Keratinocyte (primary cell): ENCODE results near the gene FHAD1. TPM values are rescaled to one million over a fixed set of nuclear protein-coding genes. Genes with fewer than 3 reads are reported as not detected.

ENCODE experiments used
- DNase-seq: peaks from one replicate; pipeline ENCODE4 v3.0.0-alpha.2; 2011; ENCODE audit warnings: low read depth, missing footprints, low spot score
- FAIRE-seq: peaks from 2 replicates; lab custom pipeline; 2011; peaks lifted over from hg19 to GRCh38; lab: Jason Lieb, UNC
- H2AFZ ChIP-seq: 2 replicates; pipeline ENCODE4 v1.6.0; 2012; ENCODE audit warnings: low read length, control low read depth, inconsistent platforms; ENCODE audit not compliant: control insufficient read depth
- H3K27ac ChIP-seq: 2 replicates; pipeline ENCODE4 v1.5.1; 2011; ENCODE audit warnings: low read length; ENCODE audit not compliant: control insufficient read depth, insufficient read depth
- H3K27me3 ChIP-seq: 3 replicates; pipeline ENCODE4 v1.6.0; 2011; ENCODE audit warnings: low read length; ENCODE audit not compliant: control insufficient read depth, insufficient read depth; ENCODE audit errors: extremely low read depth
- H3K36me3 ChIP-seq, 2 experiments: 2 replicates in 1 of 2; 3 replicates in 1 of 2; pipeline ENCODE4 v1.5.1; 2011; ENCODE audit warnings: low read length in 2 of 2, mild to moderate bottlenecking in 1 of 2; ENCODE audit not compliant: control insufficient read depth in 2 of 2, insufficient read depth in 2 of 2; ENCODE audit errors: extremely low read depth in 1 of 2
- H3K4me1 ChIP-seq: 3 replicates; pipeline ENCODE4 v1.5.1; 2011; ENCODE audit warnings: low read length; ENCODE audit not compliant: control insufficient read depth, insufficient read depth; ENCODE audit errors: extremely low read depth
- H3K4me2 ChIP-seq: 3 replicates; pipeline ENCODE4 v1.6.0; 2011; ENCODE audit warnings: low read depth, low read length; ENCODE audit not compliant: control insufficient read depth, insufficient read depth; ENCODE audit errors: extremely low read depth
- H3K4me3 ChIP-seq, 3 experiments: fragments of 200-600 bp in 1 of 3; sonication (generic) in 1 of 3; 2 replicates in 2 of 3; 3 replicates in 1 of 3; pipeline ENCODE4 v1.5.1; 2011 to 2016; ENCODE audit warnings: low read length in 3 of 3, mild to moderate bottlenecking in 3 of 3, control low read depth in 2 of 3, inconsistent platforms in 1 of 3, low read depth in 1 of 3, mixed read lengths in 1 of 3, mixed run types in 1 of 3, moderate library complexity in 1 of 3; ENCODE audit not compliant: control insufficient read depth in 2 of 3, insufficient read depth in 2 of 3; ENCODE audit errors: extremely low read depth in 1 of 3
- H3K79me2 ChIP-seq: 2 replicates; pipeline ENCODE4 v1.6.0; 2012; ENCODE audit warnings: low read length; ENCODE audit not compliant: control insufficient read depth, insufficient read depth
- H3K9ac ChIP-seq: 3 replicates; pipeline ENCODE4 v1.6.0; 2011; ENCODE audit warnings: low read length; ENCODE audit not compliant: control insufficient read depth, insufficient read depth; ENCODE audit errors: extremely low read depth
- H3K9me1 ChIP-seq: 3 replicates; pipeline ENCODE4 v1.6.0; 2011; ENCODE audit warnings: low read length; ENCODE audit not compliant: control insufficient read depth, insufficient read depth; ENCODE audit errors: extremely low read depth
- H3K9me3 ChIP-seq: 2 replicates; pipeline ENCODE4 v1.5.1; 2012; ENCODE audit warnings: low read depth, low read length; ENCODE audit not compliant: control insufficient read depth
- H4K20me1 ChIP-seq: 3 replicates; pipeline ENCODE4 v1.6.0; 2011; ENCODE audit warnings: low read length; ENCODE audit not compliant: control insufficient read depth, insufficient read depth; ENCODE audit errors: extremely low read depth
- EZH2 ChIP-seq: IDR thresholded peaks from one replicate; pipeline ENCODE4 v1.6.1; 2012; ENCODE audit warnings: inconsistent platforms, mild to moderate bottlenecking, low read length, moderate library complexity
- dilution Hi-C: fragments of 300-500 bp; cut with MboI; formaldehyde crosslinking; loops from one replicate; pipeline ENCODE4 v1.7.0; 2020; ENCODE audit warnings: low sequenced_read_pairs; ENCODE audit not compliant: extremely low pct_ligation_motif_present
- polyA plus RNA-seq, 5 experiments: library from polyadenylated mRNA; depleted of rRNA in 3 of 5; stranded (reverse) in 3 of 5; stranded (forward) in 1 of 5; unstranded in 1 of 5; fragments of >200 nt; gene quantifications; 1 replicate in 1 of 5; 2 replicates in 3 of 5; 3 replicates in 1 of 5; pipeline versions ENCODE4 v1.2.1 to v1.2.3, GENCODE V29; 2011 to 2012; ENCODE audit warnings: missing spikeins in 2 of 5, low read depth in 1 of 5, low replicate concordance in 1 of 5
- TF ChIP-seq, protein P1 (sequence below), 3 experiments: IDR thresholded peaks in 1 of 3; conservative IDR thresholded peaks in 1 of 3; optimal IDR thresholded peaks in 1 of 3; 2 replicates in 2 of 3; 3 replicates in 1 of 3; pipeline versions ENCODE3 to v1.5.1; 2011; ENCODE audit warnings: low read length in 3 of 3, mild to moderate bottlenecking in 3 of 3, moderate library complexity in 2 of 3, control low read depth in 1 of 3, inconsistent platforms in 1 of 3; ENCODE audit not compliant: insufficient read depth in 2 of 3; ENCODE audit errors: extremely low read depth in 1 of 3

Gene FHAD1
- polyA plus RNA-seq, 1 donor (not counting 4 experiments of a cell fraction or from before 2014, with no cell fraction given) = 0.09 TPM

DNA sequence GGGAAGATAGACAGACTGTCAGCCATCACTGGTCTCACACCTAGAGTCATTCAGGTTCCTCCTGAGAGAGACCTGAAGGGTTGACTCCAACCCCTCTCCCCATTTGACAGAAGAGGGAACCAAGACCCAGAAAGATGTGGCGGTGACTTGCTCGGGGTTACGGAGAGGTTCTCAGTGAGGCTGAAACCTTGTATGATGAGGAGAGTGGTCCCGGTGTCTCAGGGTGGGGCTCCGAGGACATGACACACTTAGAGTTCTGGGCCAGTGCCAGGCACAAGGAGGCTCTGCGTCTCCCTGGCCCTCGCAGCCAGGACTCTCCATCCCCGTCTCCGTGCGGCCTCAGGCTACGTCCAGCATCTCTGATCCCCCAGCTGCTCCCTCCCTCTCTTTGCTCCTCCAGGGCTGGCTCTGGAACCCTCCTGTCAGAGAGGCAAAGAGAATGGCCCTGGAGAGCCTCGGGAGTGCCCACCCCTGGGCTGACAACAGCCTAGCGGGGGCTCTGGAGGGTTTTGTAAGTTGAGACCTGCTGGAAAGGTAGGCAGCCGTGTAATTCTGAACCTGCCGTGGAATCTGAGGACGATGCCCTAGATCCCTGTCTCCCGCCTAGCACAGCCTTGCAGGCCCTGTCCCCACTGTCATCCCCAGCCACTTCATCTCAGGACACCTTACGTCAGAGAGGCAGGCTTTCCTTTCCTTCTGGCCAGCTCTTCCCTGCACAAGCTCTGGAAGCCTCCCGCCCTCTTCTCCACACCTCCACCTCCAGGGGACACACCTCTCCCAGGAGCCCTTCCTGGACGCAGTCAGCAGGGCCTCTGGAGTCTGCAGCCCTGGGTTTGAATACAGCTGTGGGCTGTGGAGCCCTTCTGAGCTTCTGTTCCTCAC is 166.8 kb downstream of the FHAD1 start:
- Histone ChIP-seq H3K4me2 (no peak overlapping the region), H3K79me2 (peaks cover 67% of the 10 kb centered on the region), H3K4me1 (peaks cover 49% of the 10 kb centered on the region)

DNA sequence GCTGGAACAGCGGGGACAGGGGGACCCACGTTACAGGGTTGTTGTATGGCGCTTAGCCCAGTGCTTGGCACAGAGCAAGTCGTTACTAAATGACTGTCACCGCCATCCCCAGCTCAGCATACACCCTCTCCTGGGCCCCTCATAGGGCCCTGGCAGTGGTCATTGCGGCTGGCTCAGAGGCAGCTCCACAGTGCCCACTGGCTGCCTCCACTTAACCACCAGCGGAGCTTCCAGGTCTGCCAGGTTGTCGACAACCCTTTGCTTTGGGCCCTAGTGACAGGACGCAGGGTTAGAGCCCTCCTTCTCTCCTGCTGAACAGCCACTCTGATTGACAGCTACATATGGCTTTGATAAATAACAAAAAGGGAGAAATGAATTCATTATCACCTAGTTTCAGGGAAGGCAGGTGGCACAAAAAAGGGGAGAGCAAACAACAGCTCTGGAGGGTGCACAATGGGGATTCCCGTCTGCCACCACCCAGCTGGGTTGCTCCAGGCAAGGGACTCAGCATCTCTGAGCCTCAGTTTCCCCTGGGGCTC is 167.5 kb downstream of the FHAD1 start:
- Histone ChIP-seq H3K4me2 (no peak overlapping the region), H3K27ac (no peak overlapping the region), H3K9me3 (no peaks in the 10 kb centered on the region), H3K9ac (no peak overlapping the region), H4K20me1 (peaks cover 7% of the 10 kb centered on the region), H3K27me3 (no peaks in the 10 kb centered on the region), H2AFZ (no peak overlapping the region), H3K4me1 (peaks cover 53% of the 10 kb centered on the region), H3K36me3 (peaks cover 4 to 14% of the 10 kb centered on the region in 2 experiments), H3K4me3 (no peak overlapping the region), H3K9me1 (peaks cover 2% of the 10 kb centered on the region), H3K79me2 (peaks cover 73% of the 10 kb centered on the region)
- TF ChIP-seq EZH2 = no peak
- TF ChIP-seq, protein P1, sequence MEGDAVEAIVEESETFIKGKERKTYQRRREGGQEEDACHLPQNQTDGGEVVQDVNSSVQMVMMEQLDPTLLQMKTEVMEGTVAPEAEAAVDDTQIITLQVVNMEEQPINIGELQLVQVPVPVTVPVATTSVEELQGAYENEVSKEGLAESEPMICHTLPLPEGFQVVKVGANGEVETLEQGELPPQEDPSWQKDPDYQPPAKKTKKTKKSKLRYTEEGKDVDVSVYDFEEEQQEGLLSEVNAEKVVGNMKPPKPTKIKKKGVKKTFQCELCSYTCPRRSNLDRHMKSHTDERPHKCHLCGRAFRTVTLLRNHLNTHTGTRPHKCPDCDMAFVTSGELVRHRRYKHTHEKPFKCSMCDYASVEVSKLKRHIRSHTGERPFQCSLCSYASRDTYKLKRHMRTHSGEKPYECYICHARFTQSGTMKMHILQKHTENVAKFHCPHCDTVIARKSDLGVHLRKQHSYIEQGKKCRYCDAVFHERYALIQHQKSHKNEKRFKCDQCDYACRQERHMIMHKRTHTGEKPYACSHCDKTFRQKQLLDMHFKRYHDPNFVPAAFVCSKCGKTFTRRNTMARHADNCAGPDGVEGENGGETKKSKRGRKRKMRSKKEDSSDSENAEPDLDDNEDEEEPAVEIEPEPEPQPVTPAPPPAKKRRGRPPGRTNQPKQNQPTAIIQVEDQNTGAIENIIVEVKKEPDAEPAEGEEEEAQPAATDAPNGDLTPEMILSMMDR (optimal IDR thresholded peaks at IDR 0.05 in 1 of 3, IDR thresholded peaks at IDR 0.05 in 1 of 3, conservative IDR thresholded peaks at IDR 0.05 in 1 of 3; ENCODE audit: extremely low read depth in 1 of 3, insufficient read depth in 2 of 3, low read length in 3 of 3) = no peak
- FAIRE-seq (no peak), DNase-seq (no peak)
- dilution Hi-C loops = loop anchor here (10.0 kb wide), 1 partner anchor 80 kb away; no protein-coding TSS in a partner anchor

More for the DNA sequence above, 166.8 kb downstream of the FHAD1 start:
- no peaks in the 10 kb centered on the region for H3K9me3 ChIP-seq
- H2AFZ ChIP-seq = no peak overlapping the region
- peaks cover 2% of the 10 kb centered on the region for H3K9me1 ChIP-seq
- peaks cover 7% of the 10 kb centered on the region for H4K20me1 ChIP-seq
- no peak for TF ChIP-seq EZH2
- TF ChIP-seq, protein P1 (optimal IDR thresholded peaks at IDR 0.05 in 1 of 3, IDR thresholded peaks at IDR 0.05 in 1 of 3, conservative IDR thresholded peaks at IDR 0.05 in 1 of 3; ENCODE audit: extremely low read depth in 1 of 3, insufficient read depth in 2 of 3, low read length in 3 of 3) = no peak
- dilution Hi-C loops = loop anchor here (10.0 kb wide), 1 partner anchor 79 kb away; no protein-coding TSS in a partner anchor
- FAIRE-seq = no peak
- no peak for DNase-seq
- H3K36me3 ChIP-seq = peaks cover 4 to 13% of the 10 kb centered on the region in 2 experiments
- H3K9ac ChIP-seq = no peak overlapping the region
- H3K27me3 ChIP-seq = no peaks in the 10 kb centered on the region
- no peak overlapping the region for H3K4me3 ChIP-seq
- H3K27ac ChIP-seq = no peak overlapping the region
